ENCODE results near the gene FN1. TPM values are rescaled to one million over a fixed set of nuclear protein-coding genes. Genes with fewer than 3 reads are reported as not detected.

FN1 gene
- total RNA-seq, 1 experiment from 2014 or later: 564 TPM

GRCh38 chr2:215392687-215393270 is 43.1 kb downstream of the FN1 start:
- Mint-ChIP-seq H3K27me3 (ENCODE audit: insufficient read depth, unreplicated experiment) (no peaks in the 10 kb centered on the region), H3K36me3 (ENCODE audit: insufficient read depth, unreplicated experiment) (peaks cover 48% of the 10 kb centered on the region), H3K9me3 (ENCODE audit: unreplicated experiment) (no peaks in the 10 kb centered on the region), H3K4me3 (ENCODE audit: unreplicated experiment) (no peak overlapping the region), H3K4me1 (ENCODE audit: insufficient read depth, unreplicated experiment) (peaks cover 7% of the 10 kb centered on the region), H3K27ac (ENCODE audit: low read depth, unreplicated experiment) (no peak overlapping the region)
- TF ChIP-seq CTCF (IDR thresholded peaks at IDR 0.05; ENCODE audit: unreplicated experiment): no peak
- BruUV-seq (replicated peaks): no TSS peak
- no peak for DNase-seq (ENCODE audit: unreplicated experiment)
- intact Hi-C loops (cut with micrococcal nuclease): no loop called here
- ChIA-PET POLR2A (no interaction called here), CTCF (no interaction called here)

- H3K27me3 Mint-ChIP-seq (ENCODE audit: insufficient read depth, unreplicated experiment): no peaks in the 10 kb centered on the region
- no peak overlapping the region for H3K27ac Mint-ChIP-seq (ENCODE audit: low read depth, unreplicated experiment)
- peaks cover 51% of the 10 kb centered on the region for H3K36me3 Mint-ChIP-seq (ENCODE audit: insufficient read depth, unreplicated experiment)
- CTCF ChIA-PET: no interaction called here
- no peaks in the 10 kb centered on the region for H3K9me3 Mint-ChIP-seq (ENCODE audit: unreplicated experiment)
- no peak overlapping the region for H3K4me3 Mint-ChIP-seq (ENCODE audit: unreplicated experiment)
- no peak for TF ChIP-seq CTCF (IDR thresholded peaks at IDR 0.05; ENCODE audit: unreplicated experiment)
- POLR2A ChIA-PET: interaction anchor here (0.6 kb wide), 1 partner anchor 15 kb away, joined by 3 read pairs; no protein-coding TSS in a partner anchor
- DNase-seq (ENCODE audit: unreplicated experiment): no peak
- BruUV-seq (replicated peaks): no TSS peak
- peaks cover 6% of the 10 kb centered on the region for H3K4me1 Mint-ChIP-seq (ENCODE audit: insufficient read depth, unreplicated experiment)
- intact Hi-C loops (cut with micrococcal nuclease): no loop called here
These were observed 43.7 kb downstream of the FN1 start for GRCh38 chr2:215392164-215392563.

GRCh38 chr2:215391531-215391930 is 44.3 kb downstream of the FN1 start:
- no peak for TF ChIP-seq CTCF (IDR thresholded peaks at IDR 0.05; ENCODE audit: unreplicated experiment)
- no peaks in the 10 kb centered on the region for H3K9me3 Mint-ChIP-seq (ENCODE audit: unreplicated experiment)
- intact Hi-C loops (cut with micrococcal nuclease): no loop called here
- no TSS peak for BruUV-seq (replicated peaks)
- H3K36me3 Mint-ChIP-seq (ENCODE audit: insufficient read depth, unreplicated experiment): peaks cover 54% of the 10 kb centered on the region
- H3K27me3 Mint-ChIP-seq (ENCODE audit: insufficient read depth, unreplicated experiment): no peaks in the 10 kb centered on the region
- no peaks in the 10 kb centered on the region for H3K4me1 Mint-ChIP-seq (ENCODE audit: insufficient read depth, unreplicated experiment)
- ChIA-PET POLR2A (interaction anchor here (0.6 to 1.3 kb wide), 2 partner anchors 16 to 30 kb away, joined by 3 read pairs; no protein-coding TSS in a partner anchor), CTCF (no interaction called here)
- H3K4me3 Mint-ChIP-seq (ENCODE audit: unreplicated experiment): no peak overlapping the region
- no peak for DNase-seq (ENCODE audit: unreplicated experiment)
- H3K27ac Mint-ChIP-seq (ENCODE audit: low read depth, unreplicated experiment): no peak overlapping the region

- ChIA-PET CTCF (interaction anchor here (0.9 kb wide), 1 partner anchor 9 kb away, joined by 3 read pairs; no protein-coding TSS in a partner anchor), POLR2A (interaction anchor here (1.3 kb wide), 1 partner anchor 31 kb away, joined by 3 read pairs; no protein-coding TSS in a partner anchor)
- Mint-ChIP-seq H3K27ac (ENCODE audit: low read depth, unreplicated experiment) (no peak overlapping the region), H3K36me3 (ENCODE audit: insufficient read depth, unreplicated experiment) (peaks cover 63% of the 10 kb centered on the region), H3K27me3 (ENCODE audit: insufficient read depth, unreplicated experiment) (no peaks in the 10 kb centered on the region), H3K4me3 (ENCODE audit: unreplicated experiment) (no peak overlapping the region), H3K4me1 (ENCODE audit: insufficient read depth, unreplicated experiment) (no peaks in the 10 kb centered on the region), H3K9me3 (ENCODE audit: unreplicated experiment) (no peaks in the 10 kb centered on the region)
- no TSS peak for BruUV-seq (replicated peaks)
- TF ChIP-seq CTCF (IDR thresholded peaks at IDR 0.05; ENCODE audit: unreplicated experiment): no peak
- intact Hi-C loops (cut with micrococcal nuclease): no loop called here
- no peak for DNase-seq (ENCODE audit: unreplicated experiment)
These were observed 45.3 kb downstream of the FN1 start for GRCh38 chr2:215390550-215390913.
